HepG2 (cell line): ENCODE data around the gene FDXR. TPM values are rescaled to one million over a fixed set of nuclear protein-coding genes. Genes with fewer than 3 reads are reported as not detected.

Experiments used
- ARID2 ChIP-seq: sonication (generic); formaldehyde crosslinking; IDR thresholded peaks from 2 replicates; pipeline ENCODE4 v1.8.1; 2022; ENCODE audit warnings: mild to moderate bottlenecking, missing genetic modification reagents, borderline replicate concordance
- CBX1 ChIP-seq: IDR thresholded peaks from one replicate; pipeline ENCODE4 v1.6.1; 2016; ENCODE audit warnings: antibody characterized with exemption, low read depth
- CENPT ChIP-seq: sonication (generic); formaldehyde crosslinking; IDR thresholded peaks from 2 replicates; pipeline ENCODE4 v1.8.0; 2022; ENCODE audit warnings: low read depth, mild to moderate bottlenecking, moderate library complexity, missing genetic modification reagents
- FOXP1 ChIP-seq, 2 experiments: fragments of 450-650 bp in 1 of 2; IDR thresholded peaks; 2 replicates each; pipeline ENCODE4 v1.6.1; 2017 to 2018; ENCODE audit warnings: antibody characterized with exemption in 1 of 2
- NFIB ChIP-seq: sonication (generic); formaldehyde crosslinking; IDR thresholded peaks from 2 replicates; pipeline ENCODE4 v1.9.0; 2021; ENCODE audit warnings: missing genetic modification reagents, mild to moderate bottlenecking, borderline replicate concordance
- PITX1 ChIP-seq: sonication (generic); formaldehyde crosslinking; IDR thresholded peaks from 2 replicates; pipeline ENCODE4 v1.5.1; 2020; ENCODE audit warnings: mild to moderate bottlenecking, missing genetic modification reagents
- SNRNP70 ChIP-seq: fragments of 200-400 bp; formaldehyde crosslinking; IDR thresholded peaks from 2 replicates; pipeline ENCODE4 v1.6.1; 2017; ENCODE audit warnings: mild to moderate bottlenecking, low read depth, low read length, moderate library complexity
- SP5 ChIP-seq: IDR thresholded peaks from 2 replicates; pipeline ENCODE4 v1.6.1; 2016; ENCODE audit warnings: low read depth, borderline replicate concordance
- ZFYVE20 ChIP-seq: sonication (generic); formaldehyde crosslinking; IDR thresholded peaks from 2 replicates; pipeline ENCODE4 v1.8.0; 2023; ENCODE audit warnings: low read depth, mild to moderate bottlenecking, moderate library complexity, missing genetic modification reagents, borderline replicate concordance
- ZNF234 ChIP-seq: sonication (generic); formaldehyde crosslinking; conservative IDR thresholded peaks from 2 replicates; pipeline ENCODE4 v1.5.1; 2020; ENCODE audit warnings: mild to moderate bottlenecking, missing genetic modification reagents
- ZNF383 ChIP-seq: sonication (generic); formaldehyde crosslinking; IDR thresholded peaks from 2 replicates; pipeline ENCODE4 v1.4.0; 2020; ENCODE audit warnings: missing genetic modification reagents, mild to moderate bottlenecking, borderline replicate concordance
- ZNF792 ChIP-seq: IDR thresholded peaks from 2 replicates; pipeline ENCODE4 v1.6.1; 2016
- ZSCAN21 ChIP-seq: sonication (generic); formaldehyde crosslinking; IDR thresholded peaks from 2 replicates; pipeline ENCODE4 v1.8.0; 2022; ENCODE audit warnings: mild to moderate bottlenecking, missing genetic modification reagents, moderate library complexity, borderline replicate concordance
- polyA plus RNA-seq, 8 experiments: library from polyadenylated mRNA; depleted of rRNA in 3 of 8; stranded (reverse) in 7 of 8; unstranded in 1 of 8; fragments of >200 nt; fragmentation: Illumina TruSeq in 4 of 8; extraction: Trizol in 4 of 8; gene quantifications; 2 replicates each; pipeline versions ENCODE4 v1.2.1 to v1.2.3, GENCODE V29; 2011 to 2016; ENCODE audit warnings: low read depth in 4 of 8, missing spikeins in 1 of 8, mixed read lengths in 1 of 8; ENCODE audit not compliant: insufficient read depth in 1 of 8
- total RNA-seq, 5 experiments: library from RNA; depleted of rRNA; stranded (reverse); fragments of >200 nt; fragmentation: Illumina TruSeq; extraction: Trizol; gene quantifications; 2 replicates each; pipeline ENCODE4 v1.2.3, GENCODE V29; 2016; ENCODE audit warnings: low read depth in 1 of 5
- TF ChIP-seq, protein P1 (sequence below): sonication (generic); formaldehyde crosslinking; IDR thresholded peaks from 2 replicates; pipeline ENCODE4 v1.8.1; 2023; ENCODE audit warnings: mild to moderate bottlenecking, inconsistent platforms, moderate library complexity, missing genetic modification reagents, borderline replicate concordance
- TF ChIP-seq, protein P2 (sequence below): sonication (generic); formaldehyde crosslinking; IDR thresholded peaks from 2 replicates; pipeline ENCODE4 v1.5.1; 2020; ENCODE audit warnings: mild to moderate bottlenecking, missing genetic modification reagents, moderate library complexity
- TF ChIP-seq, protein P3 (sequence below): IDR thresholded peaks from 2 replicates; pipeline ENCODE4 v1.6.1; 2016; ENCODE audit warnings: missing genetic modification reagents, missing compliant biosample characterization
- TF ChIP-seq, protein P4 (sequence below): sonication (generic); formaldehyde crosslinking; IDR thresholded peaks from 2 replicates; pipeline ENCODE4 v1.4.0; 2020; ENCODE audit warnings: missing genetic modification reagents
- TF ChIP-seq, protein P5 (sequence below): sonication (generic); formaldehyde crosslinking; conservative IDR thresholded peaks from 2 replicates; pipeline ENCODE4 v1.4.0; 2020; ENCODE audit warnings: missing genetic modification reagents

The FDXR gene
- total and polyA plus RNA-seq, 2 of the 13 experiments (the other 11 are each of a cell fraction or from before 2014, with no cell fraction given), result 23.4 to 116 TPM

DNA sequence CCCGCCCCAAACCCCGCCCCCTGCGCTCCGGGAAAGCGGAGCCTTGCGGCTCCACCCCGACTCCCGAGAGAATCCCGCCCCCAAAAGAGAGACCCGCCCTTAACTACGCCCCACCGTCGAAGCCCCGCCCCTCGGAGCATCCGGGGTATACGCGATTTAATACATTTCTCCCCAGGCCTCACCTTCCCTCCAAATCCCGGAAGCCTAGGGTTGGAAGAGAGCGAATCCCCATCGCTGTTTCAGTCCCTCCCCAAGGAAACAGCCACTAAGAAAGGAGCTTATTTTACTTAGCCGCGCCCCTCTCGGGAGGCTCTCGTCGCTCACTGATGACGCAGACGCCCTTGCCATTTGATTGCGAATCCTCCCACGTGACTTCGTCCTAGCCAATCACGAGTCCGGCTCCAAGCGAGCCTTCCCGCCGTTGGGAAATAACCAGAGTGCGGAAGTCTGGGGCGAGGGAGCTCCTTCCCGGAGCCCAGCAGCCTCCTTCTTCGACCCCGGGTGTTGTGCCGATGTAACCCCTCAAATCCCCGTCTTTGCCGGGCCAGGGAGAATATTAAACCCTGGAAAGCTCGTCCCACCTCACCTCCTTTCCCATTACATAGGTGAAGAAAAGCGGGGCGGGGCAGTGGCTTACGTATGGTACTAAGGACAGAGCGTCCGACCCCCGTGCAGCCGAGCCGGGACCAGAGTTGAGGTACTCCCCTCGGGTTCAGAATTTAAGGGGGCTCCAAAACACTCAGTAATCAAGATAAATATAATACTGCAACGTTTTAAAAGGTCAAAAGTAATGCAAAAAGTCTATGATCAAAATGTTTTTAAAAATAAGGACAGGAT is 461 bp upstream of the FDXR start (continued):
- TF ChIP-seq, protein P1, sequence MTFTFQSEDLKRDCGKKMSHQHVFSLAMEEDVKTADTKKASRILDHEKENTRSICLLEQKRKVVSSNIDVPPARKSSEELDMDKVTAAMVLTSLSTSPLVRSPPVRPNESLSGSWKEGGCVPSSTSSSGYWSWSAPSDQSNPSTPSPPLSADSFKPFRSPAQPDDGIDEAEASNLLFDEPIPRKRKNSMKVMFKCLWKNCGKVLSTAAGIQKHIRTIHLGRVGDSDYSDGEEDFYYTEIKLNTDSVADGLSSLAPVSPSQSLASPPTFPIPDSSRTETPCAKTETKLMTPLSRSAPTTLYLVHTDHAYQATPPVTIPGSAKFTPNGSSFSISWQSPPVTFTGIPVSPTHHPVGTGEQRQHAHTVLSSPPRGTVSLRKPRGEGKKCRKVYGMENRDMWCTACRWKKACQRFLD, result no peak
- TF ChIP-seq SP5 (CRISPR knock-in tag) (peak; percentile 53), ZSCAN21 (CRISPR knock-in tag) (no peak), ZNF383 (CRISPR knock-in tag) (no peak), FOXP1 (IDR thresholded peaks at IDR 0.05) (no peak), FOXP1 (CRISPR knock-in tag; IDR thresholded peaks at IDR 0.05) (no peak), CENPT (CRISPR knock-in tag) (no peak), NFIB (CRISPR knock-in tag) (no peak), ZFYVE20 (CRISPR knock-in tag) (no peak), PITX1 (CRISPR knock-in tag) (no peak; the same call in none of the 2 replicates), SNRNP70 (no peak), ZNF234 (CRISPR knock-in tag) (no peak), ZNF792 (no peak; the same call in 1 of the 2 replicates), CBX1 (no peak), ARID2 (CRISPR knock-in tag) (no peak)
- TF ChIP-seq, protein P2, sequence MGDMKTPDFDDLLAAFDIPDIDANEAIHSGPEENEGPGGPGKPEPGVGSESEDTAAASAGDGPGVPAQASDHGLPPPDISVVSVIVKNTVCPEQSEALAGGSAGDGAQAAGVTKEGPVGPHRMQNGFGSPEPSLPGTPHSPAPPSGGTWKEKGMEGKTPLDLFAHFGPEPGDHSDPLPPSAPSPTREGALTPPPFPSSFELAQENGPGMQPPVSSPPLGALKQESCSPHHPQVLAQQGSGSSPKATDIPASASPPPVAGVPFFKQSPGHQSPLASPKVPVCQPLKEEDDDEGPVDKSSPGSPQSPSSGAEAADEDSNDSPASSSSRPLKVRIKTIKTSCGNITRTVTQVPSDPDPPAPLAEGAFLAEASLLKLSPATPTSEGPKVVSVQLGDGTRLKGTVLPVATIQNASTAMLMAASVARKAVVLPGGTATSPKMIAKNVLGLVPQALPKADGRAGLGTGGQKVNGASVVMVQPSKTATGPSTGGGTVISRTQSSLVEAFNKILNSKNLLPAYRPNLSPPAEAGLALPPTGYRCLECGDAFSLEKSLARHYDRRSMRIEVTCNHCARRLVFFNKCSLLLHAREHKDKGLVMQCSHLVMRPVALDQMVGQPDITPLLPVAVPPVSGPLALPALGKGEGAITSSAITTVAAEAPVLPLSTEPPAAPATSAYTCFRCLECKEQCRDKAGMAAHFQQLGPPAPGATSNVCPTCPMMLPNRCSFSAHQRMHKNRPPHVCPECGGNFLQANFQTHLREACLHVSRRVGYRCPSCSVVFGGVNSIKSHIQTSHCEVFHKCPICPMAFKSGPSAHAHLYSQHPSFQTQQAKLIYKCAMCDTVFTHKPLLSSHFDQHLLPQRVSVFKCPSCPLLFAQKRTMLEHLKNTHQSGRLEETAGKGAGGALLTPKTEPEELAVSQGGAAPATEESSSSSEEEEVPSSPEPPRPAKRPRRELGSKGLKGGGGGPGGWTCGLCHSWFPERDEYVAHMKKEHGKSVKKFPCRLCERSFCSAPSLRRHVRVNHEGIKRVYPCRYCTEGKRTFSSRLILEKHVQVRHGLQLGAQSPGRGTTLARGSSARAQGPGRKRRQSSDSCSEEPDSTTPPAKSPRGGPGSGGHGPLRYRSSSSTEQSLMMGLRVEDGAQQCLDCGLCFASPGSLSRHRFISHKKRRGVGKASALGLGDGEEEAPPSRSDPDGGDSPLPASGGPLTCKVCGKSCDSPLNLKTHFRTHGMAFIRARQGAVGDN (CRISPR knock-in tag), result peak; percentile 79
- TF ChIP-seq, protein P3, sequence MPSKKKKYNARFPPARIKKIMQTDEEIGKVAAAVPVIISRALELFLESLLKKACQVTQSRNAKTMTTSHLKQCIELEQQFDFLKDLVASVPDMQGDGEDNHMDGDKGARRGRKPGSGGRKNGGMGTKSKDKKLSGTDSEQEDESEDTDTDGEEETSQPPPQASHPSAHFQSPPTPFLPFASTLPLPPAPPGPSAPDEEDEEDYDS (CRISPR knock-in tag), result peak; percentile 63
- TF ChIP-seq, protein P4, sequence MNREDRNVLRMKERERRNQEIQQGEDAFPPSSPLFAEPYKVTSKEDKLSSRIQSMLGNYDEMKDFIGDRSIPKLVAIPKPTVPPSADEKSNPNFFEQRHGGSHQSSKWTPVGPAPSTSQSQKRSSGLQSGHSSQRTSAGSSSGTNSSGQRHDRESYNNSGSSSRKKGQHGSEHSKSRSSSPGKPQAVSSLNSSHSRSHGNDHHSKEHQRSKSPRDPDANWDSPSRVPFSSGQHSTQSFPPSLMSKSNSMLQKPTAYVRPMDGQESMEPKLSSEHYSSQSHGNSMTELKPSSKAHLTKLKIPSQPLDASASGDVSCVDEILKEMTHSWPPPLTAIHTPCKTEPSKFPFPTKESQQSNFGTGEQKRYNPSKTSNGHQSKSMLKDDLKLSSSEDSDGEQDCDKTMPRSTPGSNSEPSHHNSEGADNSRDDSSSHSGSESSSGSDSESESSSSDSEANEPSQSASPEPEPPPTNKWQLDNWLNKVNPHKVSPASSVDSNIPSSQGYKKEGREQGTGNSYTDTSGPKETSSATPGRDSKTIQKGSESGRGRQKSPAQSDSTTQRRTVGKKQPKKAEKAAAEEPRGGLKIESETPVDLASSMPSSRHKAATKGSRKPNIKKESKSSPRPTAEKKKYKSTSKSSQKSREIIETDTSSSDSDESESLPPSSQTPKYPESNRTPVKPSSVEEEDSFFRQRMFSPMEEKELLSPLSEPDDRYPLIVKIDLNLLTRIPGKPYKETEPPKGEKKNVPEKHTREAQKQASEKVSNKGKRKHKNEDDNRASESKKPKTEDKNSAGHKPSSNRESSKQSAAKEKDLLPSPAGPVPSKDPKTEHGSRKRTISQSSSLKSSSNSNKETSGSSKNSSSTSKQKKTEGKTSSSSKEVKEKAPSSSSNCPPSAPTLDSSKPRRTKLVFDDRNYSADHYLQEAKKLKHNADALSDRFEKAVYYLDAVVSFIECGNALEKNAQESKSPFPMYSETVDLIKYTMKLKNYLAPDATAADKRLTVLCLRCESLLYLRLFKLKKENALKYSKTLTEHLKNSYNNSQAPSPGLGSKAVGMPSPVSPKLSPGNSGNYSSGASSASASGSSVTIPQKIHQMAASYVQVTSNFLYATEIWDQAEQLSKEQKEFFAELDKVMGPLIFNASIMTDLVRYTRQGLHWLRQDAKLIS (CRISPR knock-in tag), result no peak
- TF ChIP-seq, protein P5, sequence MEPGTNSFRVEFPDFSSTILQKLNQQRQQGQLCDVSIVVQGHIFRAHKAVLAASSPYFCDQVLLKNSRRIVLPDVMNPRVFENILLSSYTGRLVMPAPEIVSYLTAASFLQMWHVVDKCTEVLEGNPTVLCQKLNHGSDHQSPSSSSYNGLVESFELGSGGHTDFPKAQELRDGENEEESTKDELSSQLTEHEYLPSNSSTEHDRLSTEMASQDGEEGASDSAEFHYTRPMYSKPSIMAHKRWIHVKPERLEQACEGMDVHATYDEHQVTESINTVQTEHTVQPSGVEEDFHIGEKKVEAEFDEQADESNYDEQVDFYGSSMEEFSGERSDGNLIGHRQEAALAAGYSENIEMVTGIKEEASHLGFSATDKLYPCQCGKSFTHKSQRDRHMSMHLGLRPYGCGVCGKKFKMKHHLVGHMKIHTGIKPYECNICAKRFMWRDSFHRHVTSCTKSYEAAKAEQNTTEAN, result no peak
